HG03175 (cell line): Measurements from ENCODE around the gene NKAIN2.

Experiments used
- ATAC-seq: cut with Tn5 transposase; IDR thresholded peaks from one replicate; pipeline ENCODE4 v1.9.1; 2021; ENCODE audit warnings: mild to moderate bottlenecking, moderate library complexity; ENCODE audit not compliant: unreplicated experiment

Gene NKAIN2

GRCh38 chr6:123806561-123806960 lies 2.9 kb downstream of the NKAIN2 start:
- no peak for ATAC-seq

GRCh38 chr6:123808556-123808955 lies 4.9 kb downstream of the NKAIN2 start:
- no peak for ATAC-seq

DNA sequence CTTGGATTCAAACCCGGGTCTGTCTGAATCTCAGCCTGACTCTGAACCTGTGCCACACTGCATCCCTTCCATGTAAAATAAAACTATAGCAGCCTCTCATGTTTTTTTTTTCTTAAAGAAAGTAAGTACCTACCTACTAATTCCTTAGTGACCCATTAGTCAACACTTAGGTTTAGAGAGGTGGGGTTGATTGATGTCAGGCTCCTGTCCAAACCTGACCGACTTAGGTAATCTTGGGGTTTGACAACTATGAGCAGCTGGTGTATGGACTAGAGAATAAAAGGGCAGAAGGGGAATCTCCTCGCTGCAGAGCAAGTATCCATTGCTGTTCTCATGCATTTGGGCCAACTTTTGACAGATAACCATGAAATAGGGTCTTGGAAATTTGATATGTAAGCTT lies 6.5 kb downstream of the NKAIN2 start:
- no peak for ATAC-seq

- ATAC-seq, result no peak
These were observed 7.3 kb downstream of the NKAIN2 start for GRCh38 chr6:123810948-123811347.

DNA sequence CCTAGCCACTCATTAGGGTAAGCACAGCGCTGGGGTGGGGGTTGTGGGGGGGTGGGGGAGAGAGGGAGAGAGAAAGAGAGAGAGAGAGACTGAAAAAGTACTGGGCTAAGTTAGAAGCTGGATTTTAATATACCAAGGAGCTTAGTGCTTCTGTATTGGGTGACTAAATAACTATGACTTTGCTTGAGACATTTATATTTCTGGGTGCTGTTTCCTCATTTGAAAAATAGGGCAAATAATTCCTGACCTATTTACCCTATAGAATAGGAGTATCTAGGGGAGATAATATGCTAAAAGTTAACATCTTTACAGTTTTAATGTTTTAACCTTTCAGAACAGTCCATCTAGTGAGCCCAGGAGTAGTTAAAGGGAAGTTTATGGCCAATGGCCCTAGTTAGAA lies 7.7 kb downstream of the NKAIN2 start:
- ATAC-seq, result no peak

GRCh38 chr6:123812621-123813020 lies 9.0 kb downstream of the NKAIN2 start:
- ATAC-seq, result no peak

DNA sequence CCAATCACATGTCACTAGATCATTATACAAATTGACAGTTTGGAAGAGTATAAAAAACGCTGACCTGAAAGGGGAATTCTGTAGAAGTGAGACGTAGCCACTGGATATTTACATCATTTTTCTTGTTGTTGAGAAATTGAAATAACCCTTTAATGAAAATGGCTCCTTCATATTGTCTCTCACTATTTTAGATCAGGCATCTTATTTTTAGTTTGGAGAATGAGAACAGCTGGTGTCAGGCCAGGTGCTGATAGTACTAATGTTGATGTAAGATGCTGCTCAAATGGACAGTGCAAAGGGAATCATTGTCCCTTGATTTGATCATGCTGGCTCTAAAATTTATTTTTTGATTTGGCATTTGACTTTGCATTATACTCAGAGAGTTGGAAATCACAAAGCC lies 17.4 kb downstream of the NKAIN2 start:
- ATAC-seq, result no peak

DNA sequence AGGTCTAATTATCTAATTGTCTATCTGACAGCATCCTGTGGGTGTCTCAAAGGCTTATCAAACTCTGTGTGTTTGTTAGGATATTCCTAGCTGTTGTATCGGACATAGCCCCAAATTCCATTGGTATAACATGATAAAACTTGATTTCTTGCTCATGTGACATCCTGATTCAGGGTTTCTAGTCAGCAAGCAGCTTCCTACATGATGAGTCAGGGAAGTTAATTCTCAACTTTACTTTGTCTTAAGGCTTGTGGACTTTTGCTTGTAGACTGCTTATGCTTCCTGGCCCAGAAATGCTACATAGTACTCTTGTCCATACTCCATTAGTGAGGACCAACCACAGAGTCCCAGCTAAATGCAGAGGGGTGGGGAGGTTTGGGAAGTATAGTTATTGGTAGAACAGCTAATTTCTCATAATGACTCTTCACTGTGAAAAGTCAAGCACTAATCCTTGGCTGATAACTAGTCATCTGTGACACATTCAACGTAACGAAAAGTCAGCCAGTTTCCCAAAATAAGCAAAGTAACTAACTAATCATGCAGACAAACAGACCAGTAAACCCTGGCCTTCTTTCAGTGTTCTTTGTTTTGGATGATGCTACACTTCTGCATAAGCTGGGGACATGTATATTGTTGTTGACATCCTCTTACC lies 25.8 kb downstream of the NKAIN2 start:
- ATAC-seq, result no peak

- ATAC-seq, result no peak
These were observed 26.5 kb downstream of the NKAIN2 start for GRCh38 chr6:123830120-123830519.

DNA sequence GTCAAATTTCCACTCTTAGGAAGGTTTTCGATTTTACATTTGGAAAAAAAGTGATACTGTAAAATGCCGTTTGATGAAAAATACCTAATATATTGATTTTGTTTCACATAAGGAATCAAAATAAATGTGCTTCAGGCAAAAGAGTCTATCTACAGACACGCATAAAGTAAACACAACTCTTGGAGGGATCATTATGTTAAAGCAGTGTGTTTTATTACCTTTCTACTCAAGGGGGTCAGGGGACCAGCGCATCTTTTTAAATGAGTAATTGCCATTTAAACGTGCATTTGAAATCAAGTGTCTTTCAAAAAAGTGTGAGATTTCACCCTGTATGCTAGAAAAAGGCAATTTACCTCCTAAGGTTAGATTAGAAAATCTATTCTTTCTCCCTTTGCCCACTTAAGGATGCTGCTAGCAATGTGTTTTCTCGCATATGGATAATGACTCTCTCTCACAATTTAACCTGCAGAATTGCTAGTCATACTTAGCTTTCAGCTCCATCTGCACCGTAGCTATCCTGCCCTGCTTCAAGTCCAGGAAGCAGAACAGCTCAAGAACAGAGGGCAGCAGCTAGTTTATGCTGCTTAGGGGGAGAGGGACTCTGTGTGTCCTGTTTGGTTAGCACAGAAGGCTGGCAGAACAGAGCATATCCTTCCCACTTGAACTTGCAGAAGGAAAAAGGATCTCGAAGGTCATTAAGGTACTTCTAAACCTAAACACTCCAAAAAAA lies 35.0 kb downstream of the NKAIN2 start:
- no peak for ATAC-seq

DNA sequence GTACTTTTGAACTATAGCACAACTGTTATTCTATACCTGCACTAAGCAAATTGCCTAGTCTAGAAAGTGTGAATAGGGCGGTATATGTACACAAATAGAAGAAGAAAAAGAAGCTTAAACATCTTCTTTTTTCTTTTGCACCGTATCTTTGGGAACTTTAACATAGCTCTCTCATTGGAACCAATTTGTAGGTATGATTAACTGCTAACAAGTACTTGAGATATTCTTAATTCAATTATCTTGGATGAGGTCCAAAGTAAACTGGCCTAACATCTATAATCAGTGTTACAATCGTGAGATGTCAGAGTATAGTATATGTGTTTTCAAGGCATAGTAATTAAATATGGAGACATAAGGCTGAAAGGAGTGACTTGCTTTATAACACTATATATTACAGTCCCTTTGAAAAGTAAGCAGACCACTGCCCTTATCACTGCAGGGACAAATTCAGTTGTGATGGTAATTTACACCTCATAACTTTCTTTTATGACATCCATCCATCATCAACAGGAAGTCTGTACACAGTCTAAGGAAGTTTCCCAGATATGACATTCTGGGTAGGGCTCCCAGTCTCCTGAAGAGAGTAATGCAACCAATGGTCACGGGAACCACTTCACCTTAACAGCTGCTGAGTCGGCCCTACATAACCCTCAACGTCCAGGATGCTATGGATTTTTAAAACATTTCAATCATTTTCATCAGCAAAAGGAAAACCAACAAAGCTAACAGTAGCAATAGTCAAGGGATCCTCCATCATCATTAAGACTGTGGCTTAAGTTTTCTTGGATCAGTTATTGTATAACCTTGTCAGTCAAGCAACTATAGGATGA lies 37.6 kb downstream of the NKAIN2 start:
- no peak for ATAC-seq

GRCh38 chr6:123844011-123844410 lies 40.3 kb downstream of the NKAIN2 start:
- ATAC-seq, result no peak

DNA sequence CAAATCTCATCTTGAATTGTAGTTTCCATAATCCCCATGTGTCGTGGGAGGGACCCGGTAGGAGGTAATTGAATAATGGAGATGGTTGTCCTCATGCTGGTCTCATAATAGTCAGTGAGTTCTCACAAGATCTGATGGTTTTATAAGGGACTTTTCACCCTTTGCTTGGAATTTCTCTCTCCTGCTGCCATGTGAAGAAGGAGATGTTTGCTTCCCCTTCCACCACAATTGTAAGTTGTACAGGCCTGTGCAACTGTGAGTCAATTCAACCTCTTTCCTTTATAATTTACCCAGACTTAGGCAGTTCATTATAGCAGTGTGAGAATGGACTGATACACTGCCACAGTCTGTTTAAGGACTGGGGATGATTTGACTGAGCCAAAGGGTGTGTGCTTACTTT lies 44.7 kb downstream of the NKAIN2 start:
- no peak for ATAC-seq

DNA sequence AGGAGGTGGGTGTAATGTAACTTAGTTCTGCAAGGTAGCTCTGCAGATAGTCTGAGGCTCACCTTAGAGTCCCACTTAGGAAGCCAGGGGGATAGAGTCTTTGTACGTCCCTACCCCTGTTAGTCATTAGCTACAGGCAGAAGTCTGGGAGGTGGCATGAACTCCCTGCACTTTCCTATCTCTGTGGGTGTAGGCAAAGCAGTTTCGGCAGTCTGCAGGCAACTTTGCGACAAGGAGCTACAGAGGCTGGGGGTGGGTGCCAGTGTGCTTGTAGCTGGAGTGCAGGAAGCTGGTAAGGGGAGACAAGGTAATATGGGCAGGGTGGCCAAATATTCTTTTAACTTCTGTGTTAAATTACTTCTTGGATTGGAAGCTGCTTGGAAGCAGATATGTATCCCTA lies 45.7 kb downstream of the NKAIN2 start:
- ATAC-seq, result no peak

DNA sequence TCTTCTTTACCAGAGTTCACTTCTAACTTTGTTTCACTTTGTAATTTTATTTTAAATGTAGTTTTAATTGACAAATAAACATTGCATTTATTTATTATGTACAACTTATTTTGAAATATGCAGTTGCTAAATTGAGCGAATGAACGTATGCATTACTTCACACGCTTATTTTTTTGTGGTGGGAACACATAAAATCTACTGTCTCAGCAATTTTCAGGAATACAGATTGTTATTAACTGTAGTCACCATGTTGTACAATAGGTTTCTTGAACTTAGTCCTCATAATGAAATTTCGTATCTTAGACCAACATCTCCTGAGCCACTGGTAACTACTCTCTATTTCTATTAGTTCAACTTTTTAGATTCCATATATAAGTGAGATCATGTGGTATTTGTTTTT lies 46.9 kb downstream of the NKAIN2 start:
- no peak for ATAC-seq

GRCh38 chr6:123854201-123854600 lies 50.5 kb downstream of the NKAIN2 start:
- no peak for ATAC-seq

- no peak for ATAC-seq
These were observed 51.8 kb downstream of the NKAIN2 start for GRCh38 chr6:123855506-123855905.

DNA sequence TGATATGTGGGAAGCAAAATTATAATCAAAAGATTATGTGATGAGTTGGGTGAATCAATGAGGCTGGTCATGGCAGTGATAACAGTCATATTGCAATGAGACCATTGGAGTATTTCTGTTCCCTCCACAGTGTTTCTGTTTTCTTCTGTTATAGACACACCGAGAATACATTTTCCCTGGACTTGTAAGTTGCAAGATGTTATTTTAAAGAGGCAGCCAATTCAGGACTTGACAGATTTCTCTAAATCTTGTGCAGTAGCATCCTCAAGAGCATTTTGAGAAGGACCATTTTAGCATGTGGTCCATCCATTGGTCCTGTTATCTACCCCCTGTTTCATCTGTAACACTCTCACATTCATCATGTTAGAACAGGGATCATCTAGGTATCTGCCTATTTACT lies 55.6 kb downstream of the NKAIN2 start:
- no peak for ATAC-seq

- ATAC-seq, result no peak
These were observed 65.7 kb downstream of the NKAIN2 start for GRCh38 chr6:123869334-123869733.

GRCh38 chr6:123873974-123874373 lies 70.3 kb downstream of the NKAIN2 start:
- no peak for ATAC-seq

GRCh38 chr6:123875784-123876183 lies 72.1 kb downstream of the NKAIN2 start:
- no peak for ATAC-seq

DNA sequence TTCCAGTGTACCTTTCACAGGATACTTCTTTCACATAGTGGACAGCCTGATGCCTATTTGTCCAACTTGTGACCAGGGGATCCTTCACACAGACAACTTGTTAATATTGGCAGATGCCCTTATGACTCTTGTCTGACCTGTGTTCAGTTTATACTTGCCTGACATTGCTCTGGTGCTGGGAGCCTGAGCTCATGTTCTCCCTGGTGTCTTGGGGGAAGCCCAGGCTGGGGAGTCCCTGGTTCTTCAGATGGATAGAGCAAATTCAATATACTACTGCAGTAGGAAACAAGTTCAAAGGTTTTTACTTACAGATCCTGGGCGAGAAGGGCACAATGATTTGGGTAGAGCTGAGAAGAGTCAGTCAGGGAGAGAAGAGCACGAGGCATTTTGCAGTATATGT lies 76.1 kb downstream of the NKAIN2 start:
- ATAC-seq, result no peak
